ENCODE results near the gene DCTPP1. TPM values are rescaled to one million over a fixed set of nuclear protein-coding genes. Genes with fewer than 3 reads are reported as not detected.
A peak's percentile ranks its signal among the peaks of the same experiment; 100 is the strongest.

Gene DCTPP1
- total and polyA plus RNA-seq, 2 of the 13 experiments (the other 11 are each of a cell fraction or from before 2014, with no cell fraction given) = 54.8 to 74.4 TPM

DNA sequence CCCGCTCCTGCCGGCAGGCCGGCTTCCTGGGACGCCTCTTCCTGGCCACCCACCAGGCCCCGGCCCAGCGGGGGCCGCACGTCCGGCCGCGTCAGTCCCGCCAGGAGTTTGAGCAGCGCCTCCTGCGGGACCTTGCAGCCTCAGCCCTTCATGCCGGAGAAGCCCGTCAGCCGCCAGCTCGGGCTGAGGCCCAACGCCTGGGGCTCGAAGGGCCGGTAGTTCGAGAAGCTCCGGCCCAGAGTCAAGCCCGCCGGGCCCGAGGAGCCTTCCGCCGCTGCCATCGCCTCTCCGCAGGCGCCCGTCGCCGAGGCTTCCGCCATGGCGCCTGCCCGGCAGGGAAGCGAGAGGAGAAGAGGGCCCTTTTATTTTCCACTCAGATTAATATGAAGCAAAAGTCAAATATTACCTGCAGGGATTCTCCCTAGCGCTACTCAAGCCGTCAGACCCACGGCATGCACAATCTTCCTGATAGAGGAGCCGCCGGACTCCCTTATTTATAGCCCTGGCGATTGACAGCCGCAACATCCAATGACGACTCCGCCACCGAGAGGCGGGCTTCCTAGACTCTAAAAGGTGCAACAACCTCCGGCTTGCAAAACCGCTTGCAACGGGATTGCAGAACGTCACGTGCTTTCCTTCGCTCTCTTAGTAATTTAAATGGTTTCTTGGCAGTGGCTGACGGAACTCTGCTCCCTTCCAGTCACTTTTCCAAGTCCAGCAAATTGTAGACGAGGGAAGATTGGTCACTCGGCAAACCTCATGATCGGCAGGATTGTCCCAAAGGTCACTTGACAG, 15.8 kb upstream of the DCTPP1 start, which contains the start of gene SEPHS2 (continued):
- TF ChIP-seq HNF4G (IDR thresholded peaks at IDR 0.05; ENCODE audit: borderline replicate concordance, low read depth, low read length) = no peak
- no peak for TF ChIP-seq HNF4G (CRISPR knock-in tag; IDR thresholded peaks at IDR 0.05; ENCODE audit: borderline replicate concordance, low read depth)
- no peak for TF ChIP-seq ZNF20 (CRISPR knock-in tag; IDR thresholded peaks at IDR 0.05)
- peak; percentile 0; the same call in 1 of the 2 replicates for TF ChIP-seq FOXO1 (CRISPR knock-in tag; IDR thresholded peaks at IDR 0.05)
- TF ChIP-seq ARNT (IDR thresholded peaks at IDR 0.05) = no peak
- TF ChIP-seq NRL (CRISPR knock-in tag; IDR thresholded peaks at IDR 0.05; ENCODE audit: borderline replicate concordance) = peak; percentile 58; the same call in 1 of the 2 replicates
- no peak for TF ChIP-seq ZNF17 (CRISPR knock-in tag; IDR thresholded peaks at IDR 0.05)
- TF ChIP-seq ZNF629 (CRISPR knock-in tag; conservative IDR thresholded peaks at IDR 0.05) = 0 out of 2 replicates have a peak, but pooled peaks have one; percentile 2
- peak; percentile 56 for TF ChIP-seq SP4 (CRISPR knock-in tag; IDR thresholded peaks at IDR 0.05)
- TF ChIP-seq, protein P1, sequence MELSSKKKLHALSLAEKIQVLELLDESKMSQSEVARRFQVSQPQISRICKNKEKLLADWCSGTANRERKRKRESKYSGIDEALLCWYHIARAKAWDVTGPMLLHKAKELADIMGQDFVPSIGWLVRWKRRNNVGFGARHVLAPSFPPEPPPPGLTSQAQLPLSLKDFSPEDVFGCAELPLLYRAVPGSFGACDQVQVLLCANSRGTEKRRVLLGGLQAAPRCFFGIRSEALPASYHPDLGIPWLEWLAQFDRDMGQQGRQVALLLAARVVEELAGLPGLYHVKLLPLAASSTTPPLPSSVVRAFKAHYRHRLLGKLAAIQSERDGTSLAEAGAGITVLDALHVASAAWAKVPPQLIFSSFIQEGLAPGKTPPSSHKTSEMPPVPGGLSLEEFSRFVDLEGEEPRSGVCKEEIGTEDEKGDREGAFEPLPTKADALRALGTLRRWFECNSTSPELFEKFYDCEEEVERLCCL (CRISPR knock-in tag; IDR thresholded peaks at IDR 0.05; ENCODE audit: borderline replicate concordance) = no peak
- no peak for TF ChIP-seq HNRNPK (IDR thresholded peaks at IDR 0.05; ENCODE audit: low read depth, low read length, poor library complexity, severe bottlenecking)
- TF ChIP-seq, protein P2, sequence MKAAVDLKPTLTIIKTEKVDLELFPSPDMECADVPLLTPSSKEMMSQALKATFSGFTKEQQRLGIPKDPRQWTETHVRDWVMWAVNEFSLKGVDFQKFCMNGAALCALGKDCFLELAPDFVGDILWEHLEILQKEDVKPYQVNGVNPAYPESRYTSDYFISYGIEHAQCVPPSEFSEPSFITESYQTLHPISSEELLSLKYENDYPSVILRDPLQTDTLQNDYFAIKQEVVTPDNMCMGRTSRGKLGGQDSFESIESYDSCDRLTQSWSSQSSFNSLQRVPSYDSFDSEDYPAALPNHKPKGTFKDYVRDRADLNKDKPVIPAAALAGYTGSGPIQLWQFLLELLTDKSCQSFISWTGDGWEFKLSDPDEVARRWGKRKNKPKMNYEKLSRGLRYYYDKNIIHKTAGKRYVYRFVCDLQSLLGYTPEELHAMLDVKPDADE (CRISPR knock-in tag; IDR thresholded peaks at IDR 0.05) = no peak; the same call in 1 of the 2 replicates
- peak; percentile 66; the same call in 1 of the 2 replicates for TF ChIP-seq CHD2 (IDR thresholded peaks at IDR 0.05; ENCODE audit: low read depth, low read length)
- TF ChIP-seq ZNF30 (CRISPR knock-in tag; IDR thresholded peaks at IDR 0.05) = 0 out of 2 replicates have a peak, but pooled peaks have one; percentile 85
- TF ChIP-seq ZNF431 (CRISPR knock-in tag; IDR thresholded peaks at IDR 0.05; ENCODE audit: borderline replicate concordance, low read depth) = peak; percentile 9; the same call in 1 of the 2 replicates
- no peak for TF ChIP-seq ZC3H13 (CRISPR knock-in tag; IDR thresholded peaks at IDR 0.05)
- peak; percentile 73; the same call in 1 of the 2 replicates for TF ChIP-seq ZNF337 (CRISPR knock-in tag; IDR thresholded peaks at IDR 0.05; ENCODE audit: borderline replicate concordance, low read depth)
- TF ChIP-seq ZBTB39 (CRISPR knock-in tag; IDR thresholded peaks at IDR 0.05) = no peak; the same call in 1 of the 2 replicates
- no peak; the same call in 1 of the 2 replicates for TF ChIP-seq HOXA9 (CRISPR knock-in tag; IDR thresholded peaks at IDR 0.05; ENCODE audit: borderline replicate concordance)
- peak; percentile 77; the same call in 1 of the 2 replicates for TF ChIP-seq ATF1 (CRISPR knock-in tag; IDR thresholded peaks at IDR 0.05)
- TF ChIP-seq, protein P3, sequence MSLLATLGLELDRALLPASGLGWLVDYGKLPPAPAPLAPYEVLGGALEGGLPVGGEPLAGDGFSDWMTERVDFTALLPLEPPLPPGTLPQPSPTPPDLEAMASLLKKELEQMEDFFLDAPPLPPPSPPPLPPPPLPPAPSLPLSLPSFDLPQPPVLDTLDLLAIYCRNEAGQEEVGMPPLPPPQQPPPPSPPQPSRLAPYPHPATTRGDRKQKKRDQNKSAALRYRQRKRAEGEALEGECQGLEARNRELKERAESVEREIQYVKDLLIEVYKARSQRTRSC (CRISPR knock-in tag; IDR thresholded peaks at IDR 0.05; ENCODE audit: low read depth) = no peak
- no peak for TF ChIP-seq ZNF674 (CRISPR knock-in tag; IDR thresholded peaks at IDR 0.05; ENCODE audit: low read depth)
- TF ChIP-seq ZNF570 (CRISPR knock-in tag; IDR thresholded peaks at IDR 0.05; ENCODE audit: borderline replicate concordance) = no peak
- no peak; a peak in 1 of 4 replicates for TF ChIP-seq NR2F1 (CRISPR knock-in tag; IDR thresholded peaks at IDR 0.05)
- TF ChIP-seq MTA3 (CRISPR knock-in tag; IDR thresholded peaks at IDR 0.05) = no peak

Measured in HepG2 (cell line).